Head of caudate nucleus (tissue), 42 donors: ENCODE data around the gene SPTLC2.
"Not testable (repeated sequence)": the region's sequence is repeated elsewhere in the genome, so short reads cannot be mapped to it uniquely, and the experiment has no call there.

Experiments
- DNase-seq, 42 donors: peaks; one replicate each; pipeline versions ENCODE4 v3.0.0 to v3.0.0-alpha.2; 2020 to 2021; ENCODE audit warnings: mixed read lengths in 7 of 42
- intact Hi-C: fragments of 100-400 bp; cut with DNase I; formaldehyde crosslinking; loops from one replicate; pipeline ENCODE4 v1.15.0; 2022

The SPTLC2 gene

DNA sequence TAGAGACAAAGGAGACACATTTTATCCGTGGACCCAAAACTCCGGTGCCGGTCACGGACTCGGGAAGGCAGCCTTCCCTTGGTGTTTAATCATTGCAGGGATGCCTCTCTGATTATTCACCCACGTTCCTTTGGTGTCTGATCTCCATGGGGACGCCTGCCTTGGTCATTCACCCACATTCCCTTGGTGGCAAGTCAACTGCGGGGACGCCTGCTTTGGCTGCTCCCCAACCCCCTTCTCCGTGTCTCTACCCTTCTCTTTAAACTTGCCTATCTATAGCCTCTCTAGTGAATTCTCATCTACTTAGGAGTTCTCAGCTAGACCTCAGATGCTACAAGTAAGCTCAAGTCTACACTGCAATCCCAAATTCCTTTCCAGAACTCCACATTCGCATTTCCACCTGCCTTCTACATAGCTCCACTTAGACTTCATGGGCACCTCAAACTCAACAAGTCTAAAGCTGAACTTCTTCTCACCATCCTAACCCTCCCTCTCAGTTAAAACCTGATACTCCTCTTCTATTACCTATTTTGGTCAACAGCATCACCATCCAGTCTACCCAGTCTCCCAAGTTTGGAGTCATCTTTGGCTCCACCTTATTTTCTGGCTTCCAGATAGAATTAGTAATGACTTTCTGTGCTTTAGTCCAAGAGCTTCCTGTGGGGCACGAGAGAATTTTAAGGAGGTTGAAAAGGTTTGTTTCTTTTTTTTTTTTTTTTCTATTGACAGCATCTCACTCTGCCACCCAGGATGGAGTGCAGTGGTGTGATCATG is 14.4 kb downstream of the SPTLC2 start:
- peak in 1 of 42 donors; percentile 8 for DNase-seq
- intact Hi-C loops = no loop called here

- intact Hi-C loops = no loop called here
- DNase-seq = no peak
These were observed 16.5 kb downstream of the SPTLC2 start for GRCh38 chr14:77599889-77600288.

DNA sequence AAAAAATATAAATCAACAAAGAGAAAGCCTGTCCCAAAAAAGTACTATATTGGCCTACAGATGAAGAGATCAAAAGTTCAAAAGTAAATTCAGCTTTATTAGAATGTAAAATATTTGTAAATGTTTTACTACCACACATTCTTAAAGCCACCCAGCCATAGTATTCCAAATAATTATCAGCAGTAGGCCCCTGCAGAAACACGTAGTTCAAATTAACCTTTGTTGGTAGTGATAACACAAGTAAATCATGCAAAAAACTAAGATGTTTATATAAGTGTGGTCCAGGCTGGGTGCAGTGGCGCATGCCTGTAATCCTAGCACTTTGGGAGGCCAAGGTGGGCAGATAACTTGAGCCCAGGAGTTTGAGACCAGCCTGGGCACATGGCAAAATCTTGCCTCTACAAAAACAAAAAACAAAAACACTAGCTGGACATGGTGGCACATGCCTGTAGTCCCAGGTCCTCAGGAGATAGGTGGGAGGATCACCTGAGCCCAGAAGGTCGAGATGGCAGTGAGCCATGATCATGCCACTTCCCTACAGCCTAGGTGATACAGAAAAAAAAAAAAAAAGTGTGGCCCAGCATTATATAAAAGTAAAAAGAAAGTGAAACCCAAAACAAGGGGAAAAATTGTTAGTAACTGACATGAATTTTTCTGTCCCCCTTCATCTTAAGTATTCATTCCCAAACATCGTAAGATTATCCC is 17.9 kb downstream of the SPTLC2 start:
- intact Hi-C loops = no loop called here
- peak in 1 of 42 donors; percentile 6 for DNase-seq

GRCh38 chr14:77593501-77593961 is 22.9 kb downstream of the SPTLC2 start:
- DNase-seq = peak in 1 of 42 donors; percentile 3
- intact Hi-C loops = no loop called here

GRCh38 chr14:77590845-77591485 is 25.5 kb downstream of the SPTLC2 start:
- DNase-seq = peak in 1 of 42 donors; percentile 27
- intact Hi-C loops = no loop called here

- intact Hi-C loops = no loop called here
- DNase-seq = no peak
These were observed 27.3 kb downstream of the SPTLC2 start for GRCh38 chr14:77589099-77589498.

GRCh38 chr14:77588411-77589025 is 27.9 kb downstream of the SPTLC2 start:
- intact Hi-C loops = not testable (repeated sequence)
- DNase-seq = peak in 1 of 42 donors; percentile 13

- intact Hi-C loops = no loop called here
- DNase-seq = no peak
These were observed 31.1 kb downstream of the SPTLC2 start for GRCh38 chr14:77585385-77585784.

GRCh38 chr14:77584809-77585208 is 31.6 kb downstream of the SPTLC2 start:
- intact Hi-C loops = no loop called here
- peak in 38 of 42 donors; percentile 11 to 78 (median 43) for DNase-seq

GRCh38 chr14:77583657-77584056 is 32.8 kb downstream of the SPTLC2 start:
- no peak for DNase-seq
- intact Hi-C loops = no loop called here

- DNase-seq = peak in 1 of 42 donors; percentile 7
- intact Hi-C loops = no loop called here
These were observed 33.9 kb downstream of the SPTLC2 start for GRCh38 chr14:77582511-77582910.

GRCh38 chr14:77580964-77581505 is 35.4 kb downstream of the SPTLC2 start:
- intact Hi-C loops = no loop called here
- DNase-seq = no peak

DNA sequence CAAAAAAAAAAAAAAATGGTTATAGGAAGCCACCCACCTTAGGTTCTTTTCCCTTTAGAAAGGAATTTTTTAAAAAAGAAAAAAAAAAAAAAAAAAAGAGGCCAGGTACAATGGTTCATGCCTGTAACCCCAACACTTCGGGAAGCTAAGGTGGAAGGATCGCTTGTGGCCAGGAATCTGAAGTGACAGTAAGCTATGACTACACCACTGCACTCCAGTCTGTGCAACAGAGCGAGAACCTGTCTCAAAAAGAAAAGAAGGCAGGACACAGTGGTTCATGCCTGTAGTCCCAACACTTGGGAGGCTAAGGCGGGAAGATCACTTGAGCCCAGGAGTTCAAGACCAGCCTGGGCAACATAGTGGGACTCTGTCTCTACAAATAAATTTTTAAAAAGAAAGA is 36.0 kb downstream of the SPTLC2 start:
- no peak for DNase-seq
- intact Hi-C loops = no loop called here

DNA sequence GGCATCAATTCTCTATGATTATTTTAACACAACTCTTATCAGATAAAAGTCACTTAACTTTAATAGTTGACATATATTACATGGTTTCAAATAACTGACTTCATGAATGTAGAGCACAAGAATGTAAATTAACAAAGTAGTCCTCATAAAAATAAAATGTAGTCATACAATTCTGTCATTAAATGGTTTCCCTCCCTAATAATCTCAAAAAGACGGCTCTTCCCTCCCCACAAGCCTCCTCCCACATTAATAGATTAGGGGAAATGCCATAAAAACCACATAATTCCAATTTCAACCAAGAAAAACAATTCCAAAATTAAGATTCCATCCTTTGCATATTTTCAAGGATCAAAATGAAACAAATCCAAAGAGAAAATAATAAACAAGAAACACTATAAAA is 36.7 kb downstream of the SPTLC2 start:
- intact Hi-C loops = no loop called here
- DNase-seq = no peak

DNA sequence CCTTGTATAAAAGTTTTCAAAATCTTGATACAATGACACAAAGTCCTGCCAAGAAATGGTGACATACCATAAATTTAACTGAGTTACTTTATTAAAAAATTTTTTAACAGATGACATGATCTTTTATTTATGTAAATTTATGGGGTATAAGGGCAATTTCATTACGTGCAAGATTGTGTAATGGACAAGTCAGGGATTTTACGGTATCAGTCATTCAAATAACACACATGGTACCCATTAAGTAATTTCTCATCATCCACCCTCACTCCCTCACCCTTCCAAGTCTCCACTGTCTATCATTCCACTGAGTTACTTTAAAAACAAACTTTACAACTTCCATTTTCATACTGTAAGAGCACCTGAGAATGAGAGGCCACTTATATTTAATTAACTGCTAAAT is 37.4 kb downstream of the SPTLC2 start:
- intact Hi-C loops = no loop called here
- DNase-seq = no peak

DNA sequence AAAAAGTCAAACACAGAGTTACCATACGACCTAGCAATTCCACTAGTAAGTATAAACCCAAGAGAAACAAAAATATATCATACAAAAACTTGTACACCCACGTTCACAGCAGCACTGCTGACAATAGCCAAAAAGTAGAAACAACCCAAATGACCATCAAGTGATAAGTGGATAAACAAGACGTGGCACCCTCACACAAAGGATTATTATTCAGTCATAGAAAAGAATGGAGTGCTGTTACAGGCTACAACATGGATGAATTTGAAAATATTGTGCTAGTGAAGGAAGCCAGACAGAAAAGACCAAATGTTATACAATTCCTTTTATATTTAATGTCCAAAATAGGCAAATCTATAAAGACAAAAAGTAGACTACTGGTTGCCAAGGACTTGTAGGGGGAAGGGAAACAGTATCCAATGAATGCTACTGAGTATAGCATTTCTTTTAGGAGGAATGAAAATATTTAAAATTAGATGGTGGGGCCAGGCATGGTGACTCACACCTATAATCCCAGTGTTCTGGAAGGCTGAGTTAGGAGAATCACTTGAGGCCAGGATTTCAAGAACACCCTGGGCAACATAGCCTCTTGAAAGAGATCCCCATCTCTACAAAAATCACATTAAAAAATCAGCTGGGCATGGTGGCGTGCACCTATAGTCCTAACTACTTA is 41.9 kb downstream of the SPTLC2 start:
- DNase-seq = peak in 2 of 42 donors; percentile 9 to 47
- intact Hi-C loops = no loop called here

- intact Hi-C loops = no loop called here
- no peak for DNase-seq
These were observed 42.5 kb downstream of the SPTLC2 start for GRCh38 chr14:77573964-77574363.

- intact Hi-C loops = no loop called here
- DNase-seq = no peak
These were observed 45.6 kb downstream of the SPTLC2 start for GRCh38 chr14:77570706-77571268.

DNA sequence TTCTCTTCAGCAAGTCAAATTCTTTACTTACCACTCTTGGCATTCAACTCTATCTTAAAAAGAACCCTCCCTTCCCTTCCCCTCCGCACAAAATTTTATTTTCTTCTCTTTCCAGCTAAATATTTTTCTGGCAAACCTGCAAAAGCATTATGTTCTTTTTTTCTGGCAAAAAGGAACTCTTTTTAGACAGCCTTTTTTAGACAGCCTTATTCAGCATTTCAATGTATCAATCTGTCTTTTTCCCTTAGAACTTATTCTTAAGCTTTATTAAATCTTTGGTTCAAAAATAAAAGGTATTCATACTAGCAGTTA is 50.5 kb downstream of the SPTLC2 start:
- intact Hi-C loops = no loop called here
- no peak for DNase-seq
